HEK293 (cell line): ENCODE measurements around the gene FGR.

Experiments used
- CTCF ChIA-PET: fragments of 350-600 bp; formaldehyde crosslinking; extraction: SDS; loops from one replicate; lab custom pipeline; 2021; ENCODE audit warnings: antibody characterized with exemption; lab: Yijun Ruan, JAX
- POLR2A ChIA-PET: fragments of 300-600 bp; formaldehyde crosslinking; extraction: SDS; loops from one replicate; lab custom pipeline; 2020; ENCODE audit warnings: antibody characterized with exemption, inconsistent platforms; lab: Yijun Ruan, JAX
- H3K27ac ChIP-seq: fragments of 200-500 bp; sonication (Bioruptor generic); 2 replicates; pipeline ENCODE4 v1.5.1; 2014; ENCODE audit warnings: low read depth, low read length, control low read depth, inconsistent platforms; ENCODE audit errors: extremely low read depth
- H3K36me3 ChIP-seq, 2 experiments: fragments of 200-500 bp in 1 of 2; sonication (Bioruptor generic) in 1 of 2; 1 replicate in 1 of 2; 2 replicates in 1 of 2; pipeline ENCODE4 v1.5.1; 2014 to 2017; ENCODE audit warnings: inconsistent platforms in 2 of 2, low read length in 2 of 2; ENCODE audit not compliant: control insufficient read depth in 2 of 2, insufficient read depth in 1 of 2
- H3K4me1 ChIP-seq: fragments of 200-500 bp; sonication (Bioruptor generic); 2 replicates; pipeline ENCODE4 v1.5.1; 2014; ENCODE audit warnings: mild to moderate bottlenecking, low read length, inconsistent platforms; ENCODE audit not compliant: control insufficient read depth, insufficient read depth
- H3K4me3 ChIP-seq: 2 replicates; pipeline ENCODE4 v1.5.1; 2011; ENCODE audit warnings: low read depth, mild to moderate bottlenecking, control low read depth, low read length, moderate library complexity
- H3K9me3 ChIP-seq: fragments of 200-500 bp; sonication (Bioruptor generic); 2 replicates; pipeline ENCODE4 v1.5.1; 2014; ENCODE audit warnings: low read depth, low read length, inconsistent platforms; ENCODE audit not compliant: control insufficient read depth, insufficient read depth
- GFI1B ChIP-seq: fragments of 450-650 bp; formaldehyde crosslinking; IDR thresholded peaks from 2 replicates; pipeline ENCODE4 v1.5.1; 2016; ENCODE audit warnings: missing biosample characterization, missing genetic modification characterization
- GLIS2 ChIP-seq: fragments of 450-650 bp; formaldehyde crosslinking; IDR thresholded peaks from 2 replicates; pipeline ENCODE4 v1.5.1; 2016; ENCODE audit warnings: missing biosample characterization, missing genetic modification characterization
- HIC1 ChIP-seq: fragments of 450-650 bp; formaldehyde crosslinking; IDR thresholded peaks from 2 replicates; pipeline ENCODE4 v1.5.1; 2016; ENCODE audit warnings: missing biosample characterization, missing genetic modification characterization
- HOXC10 ChIP-seq: sonication (generic); formaldehyde crosslinking; IDR thresholded peaks from 2 replicates; pipeline ENCODE4 v1.8.1; 2023; ENCODE audit warnings: mild to moderate bottlenecking, missing genetic modification reagents
- KLF1 ChIP-seq: fragments of 450-650 bp; formaldehyde crosslinking; IDR thresholded peaks from 2 replicates; pipeline ENCODE4 v1.5.1; 2016; ENCODE audit warnings: missing biosample characterization, missing genetic modification characterization
- KLF10 ChIP-seq: fragments of 450-650 bp; IDR thresholded peaks from 2 replicates; pipeline ENCODE4 v1.5.1; 2018; ENCODE audit warnings: missing biosample characterization, mild to moderate bottlenecking, missing genetic modification characterization
- KLF9 ChIP-seq: fragments of 450-650 bp; formaldehyde crosslinking; IDR thresholded peaks from 2 replicates; pipeline ENCODE4 v1.5.1; 2016; ENCODE audit warnings: missing biosample characterization, missing genetic modification characterization, low read depth
- SP2 ChIP-seq: fragments of 450-650 bp; formaldehyde crosslinking; IDR thresholded peaks from 2 replicates; pipeline ENCODE4 v1.5.1; 2016; ENCODE audit warnings: missing biosample characterization, missing genetic modification characterization
- ZBTB17 ChIP-seq: fragments of 450-650 bp; formaldehyde crosslinking; IDR thresholded peaks from 2 replicates; pipeline ENCODE4 v1.5.1; 2016; ENCODE audit warnings: missing biosample characterization, missing genetic modification characterization
- ZBTB48 ChIP-seq: fragments of 450-650 bp; formaldehyde crosslinking; IDR thresholded peaks from 2 replicates; pipeline ENCODE4 v1.5.1; 2016; ENCODE audit warnings: missing biosample characterization, missing genetic modification characterization
- ZFP69B ChIP-seq: fragments of 450-650 bp; formaldehyde crosslinking; IDR thresholded peaks from 2 replicates; pipeline ENCODE4 v1.5.1; 2016; ENCODE audit warnings: missing biosample characterization, missing genetic modification characterization
- ZNF274 ChIP-seq, 2 experiments: fragments of 200-500 bp in 1 of 2; fragments of 450-650 bp in 1 of 2; sonication (Bioruptor generic) in 1 of 2; formaldehyde crosslinking in 1 of 2; IDR thresholded peaks; 2 replicates each; pipeline versions ENCODE4 v1.5.1 to v1.6.1; 2014 to 2016; ENCODE audit warnings: borderline replicate concordance in 1 of 2, inconsistent platforms in 1 of 2, low read length in 1 of 2, missing biosample characterization in 1 of 2, missing genetic modification characterization in 1 of 2
- ZNF311 ChIP-seq: fragments of 450-650 bp; formaldehyde crosslinking; IDR thresholded peaks from 2 replicates; pipeline ENCODE4 v1.5.1; 2017; ENCODE audit warnings: missing biosample characterization, missing genetic modification characterization, borderline replicate concordance
- ZNF341 ChIP-seq: fragments of 450-650 bp; formaldehyde crosslinking; IDR thresholded peaks from 2 replicates; pipeline ENCODE4; 2016; ENCODE audit warnings: low read depth, missing biosample characterization, missing genetic modification characterization
- ZNF398 ChIP-seq: fragments of 450-650 bp; formaldehyde crosslinking; IDR thresholded peaks from 2 replicates; pipeline ENCODE4 v1.5.1; 2017; ENCODE audit warnings: missing biosample characterization, missing genetic modification characterization
- ZNF416 ChIP-seq: fragments of 450-650 bp; formaldehyde crosslinking; IDR thresholded peaks from 2 replicates; pipeline ENCODE4 v1.5.1; 2016; ENCODE audit warnings: missing biosample characterization, missing genetic modification characterization
- ZNF501 ChIP-seq: fragments of 450-650 bp; formaldehyde crosslinking; IDR thresholded peaks from 2 replicates; pipeline ENCODE4 v1.5.1; 2016; ENCODE audit warnings: missing biosample characterization, missing genetic modification characterization
- ZNF518A ChIP-seq: fragments of 450-650 bp; formaldehyde crosslinking; conservative IDR thresholded peaks from 2 replicates; pipeline ENCODE4 v1.5.1; 2016; ENCODE audit warnings: low read depth, missing biosample characterization, missing genetic modification characterization
- ZNF530 ChIP-seq: fragments of 450-650 bp; formaldehyde crosslinking; IDR thresholded peaks from 2 replicates; pipeline ENCODE4 v1.5.1; 2016; ENCODE audit warnings: low read depth, missing biosample characterization, missing genetic modification characterization
- ZNF610 ChIP-seq: fragments of 450-650 bp; formaldehyde crosslinking; IDR thresholded peaks from 2 replicates; pipeline ENCODE4 v1.5.1; 2016; ENCODE audit warnings: missing biosample characterization, missing genetic modification characterization, borderline replicate concordance
- ZNF639 ChIP-seq: fragments of 450-650 bp; formaldehyde crosslinking; IDR thresholded peaks from 2 replicates; pipeline ENCODE4 v1.5.1; 2016; ENCODE audit warnings: missing biosample characterization, missing genetic modification characterization
- ZNF660 ChIP-seq: fragments of 450-650 bp; IDR thresholded peaks from 2 replicates; pipeline ENCODE4 v1.5.1; 2018; ENCODE audit warnings: missing biosample characterization, mild to moderate bottlenecking, missing genetic modification characterization
- ZNF677 ChIP-seq: fragments of 450-650 bp; IDR thresholded peaks from 2 replicates; pipeline ENCODE4 v1.5.0; 2018; ENCODE audit warnings: missing biosample characterization, mild to moderate bottlenecking, missing genetic modification characterization, moderate library complexity

FGR gene

GRCh38 chr1:27576806-27577227 is 58.2 kb downstream of the FGR start:
- ChIA-PET POLR2A (interaction anchor here (1.3 to 1.6 kb wide), 2 partner anchors 18 to 24 kb away, joined by 4 read pairs; no protein-coding TSS in a partner anchor), CTCF (interaction anchor here (0.6 to 3.5 kb wide), 4 partner anchors 9 to 182 kb away, joined by 3 to 33 read pairs (median 11); no protein-coding TSS in a partner anchor)
- H3K9me3 ChIP-seq: no peaks in the 10 kb centered on the region
- H3K36me3 ChIP-seq: no peaks in the 10 kb centered on the region
- H3K4me3 ChIP-seq: no peak overlapping the region
- H3K27ac ChIP-seq: no peak overlapping the region
- H3K4me1 ChIP-seq: peaks cover 8% of the 10 kb centered on the region
- TF ChIP-seq HIC1 (tag by site-specific recombination) (0 out of 2 replicates have a peak, but pooled peaks have one; percentile 17), ZNF501 (tag by site-specific recombination) (no peak), ZNF677 (tag by site-specific recombination) (0 out of 2 replicates have a peak, but pooled peaks have one; percentile 13), ZNF341 (tag by site-specific recombination) (0 out of 2 replicates have a peak, but pooled peaks have one; percentile 8), SP2 (tag by site-specific recombination) (0 out of 2 replicates have a peak, but pooled peaks have one; percentile 15)

- Histone ChIP-seq H3K4me1 (peaks cover 9% of the 10 kb centered on the region), H3K4me3 (peak overlapping the region; percentile 36), H3K36me3 (no peaks in the 10 kb centered on the region), H3K27ac (peak overlapping the region; percentile 53; the same call in 1 of the 2 replicates), H3K9me3 (no peaks in the 10 kb centered on the region)
- ChIA-PET CTCF (interaction anchor here (0.6 to 3.5 kb wide), 11 partner anchors 8 to 294 kb away, joined by 3 to 33 read pairs (median 4); no protein-coding TSS in a partner anchor), POLR2A (interaction anchor here (0.9 to 2.3 kb wide), 6 partner anchors 19 to 86 kb away, joined by 4 to 20 read pairs (median 4); partner anchors contain the start of genes AHDC1 and WASF2)
- TF ChIP-seq ZFP69B (tag by site-specific recombination) (no peak), ZNF274 (IDR thresholded peaks at IDR 0.05; ENCODE audit: low read length) (no peak), ZNF274 (tag by site-specific recombination; IDR thresholded peaks at IDR 0.05; ENCODE audit: borderline replicate concordance) (no peak), KLF10 (no peak), KLF9 (0 out of 2 replicates have a peak, but pooled peaks have one; percentile 8), HOXC10 (CRISPR knock-in tag) (no peak), ZNF610 (tag by site-specific recombination) (peak; percentile 25; the same call in 1 of the 2 replicates), ZNF660 (tag by site-specific recombination) (peak; percentile 15; the same call in 1 of the 2 replicates), KLF1 (tag by site-specific recombination) (no peak; the same call in 1 of the 2 replicates), ZNF416 (tag by site-specific recombination) (no peak), ZNF398 (peak; percentile 6; the same call in 1 of the 2 replicates), GFI1B (tag by site-specific recombination) (no peak), ZBTB48 (no peak), ZBTB17 (tag by site-specific recombination) (no peak), GLIS2 (tag by site-specific recombination) (0 out of 2 replicates have a peak, but pooled peaks have one; percentile 7), ZNF311 (tag by site-specific recombination) (no peak), ZNF530 (tag by site-specific recombination) (no peak), ZNF639 (tag by site-specific recombination) (no peak), ZNF518A (tag by site-specific recombination) (no peak)
Observed at GRCh38 chr1:27575840-27576331, 59.1 kb downstream of the FGR start.
